WTC11 (cell line): Measurements from ENCODE around the gene SPRED1.

Experiments
- CBFB ChIP-seq: sonication (generic); formaldehyde crosslinking; IDR thresholded peaks from 2 replicates; pipeline ENCODE4 v1.8.1; 2022; ENCODE audit warnings: mild to moderate bottlenecking, low read depth, missing genetic modification reagents
- CTCF ChIP-seq: fragments of 200-600 bp; IDR thresholded peaks from 2 replicates; pipeline ENCODE4 v1.8.0; 2022; ENCODE audit warnings: antibody characterized with exemption
- ERG ChIP-seq: fragments of 250-450 bp; sonication (Bioruptor Pico); IDR thresholded peaks from 2 replicates; pipeline ENCODE4 v1.8.0; 2021; ENCODE audit warnings: mild to moderate bottlenecking
- FOXJ3 ChIP-seq: sonication (generic); formaldehyde crosslinking; IDR thresholded peaks from 2 replicates; pipeline ENCODE4 v1.9.0; 2021; ENCODE audit warnings: missing genetic modification reagents, mild to moderate bottlenecking, borderline replicate concordance
- FOXP1 ChIP-seq: sonication (generic); formaldehyde crosslinking; IDR thresholded peaks from 2 replicates; pipeline ENCODE4 v1.8.0; 2022; ENCODE audit warnings: missing genetic modification reagents, mild to moderate bottlenecking, moderate library complexity, borderline replicate concordance
- NR2C2 ChIP-seq: sonication (generic); formaldehyde crosslinking; IDR thresholded peaks from 2 replicates; pipeline ENCODE4 v1.8.0; 2022; ENCODE audit warnings: mild to moderate bottlenecking, missing genetic modification reagents
- SMAD3 ChIP-seq: sonication (generic); formaldehyde crosslinking; IDR thresholded peaks from 2 replicates; pipeline ENCODE4 v1.8.0; 2022; ENCODE audit warnings: missing genetic modification reagents, mild to moderate bottlenecking, borderline replicate concordance
- SP1 ChIP-seq: sonication (generic); formaldehyde crosslinking; conservative IDR thresholded peaks from 2 replicates; pipeline ENCODE4 v1.8.1; 2022; ENCODE audit warnings: missing genetic modification reagents
- TF ChIP-seq, protein P1 (sequence below): sonication (generic); formaldehyde crosslinking; conservative IDR thresholded peaks from 2 replicates; pipeline ENCODE4 v1.8.1; 2023; ENCODE audit warnings: mild to moderate bottlenecking, low read depth, missing genetic modification reagents, moderate library complexity

GRCh38 chr15:38332711-38333110 is 80.1 kb downstream of the SPRED1 start:
- TF ChIP-seq FOXJ3 (CRISPR knock-in tag) (no peak), NR2C2 (CRISPR knock-in tag) (no peak), FOXP1 (CRISPR knock-in tag) (no peak), CTCF (no peak), CBFB (CRISPR knock-in tag) (no peak), ERG (CRISPR knock-in tag) (no peak), SMAD3 (CRISPR knock-in tag) (no peak), SP1 (CRISPR knock-in tag) (no peak)
- TF ChIP-seq, protein P1, sequence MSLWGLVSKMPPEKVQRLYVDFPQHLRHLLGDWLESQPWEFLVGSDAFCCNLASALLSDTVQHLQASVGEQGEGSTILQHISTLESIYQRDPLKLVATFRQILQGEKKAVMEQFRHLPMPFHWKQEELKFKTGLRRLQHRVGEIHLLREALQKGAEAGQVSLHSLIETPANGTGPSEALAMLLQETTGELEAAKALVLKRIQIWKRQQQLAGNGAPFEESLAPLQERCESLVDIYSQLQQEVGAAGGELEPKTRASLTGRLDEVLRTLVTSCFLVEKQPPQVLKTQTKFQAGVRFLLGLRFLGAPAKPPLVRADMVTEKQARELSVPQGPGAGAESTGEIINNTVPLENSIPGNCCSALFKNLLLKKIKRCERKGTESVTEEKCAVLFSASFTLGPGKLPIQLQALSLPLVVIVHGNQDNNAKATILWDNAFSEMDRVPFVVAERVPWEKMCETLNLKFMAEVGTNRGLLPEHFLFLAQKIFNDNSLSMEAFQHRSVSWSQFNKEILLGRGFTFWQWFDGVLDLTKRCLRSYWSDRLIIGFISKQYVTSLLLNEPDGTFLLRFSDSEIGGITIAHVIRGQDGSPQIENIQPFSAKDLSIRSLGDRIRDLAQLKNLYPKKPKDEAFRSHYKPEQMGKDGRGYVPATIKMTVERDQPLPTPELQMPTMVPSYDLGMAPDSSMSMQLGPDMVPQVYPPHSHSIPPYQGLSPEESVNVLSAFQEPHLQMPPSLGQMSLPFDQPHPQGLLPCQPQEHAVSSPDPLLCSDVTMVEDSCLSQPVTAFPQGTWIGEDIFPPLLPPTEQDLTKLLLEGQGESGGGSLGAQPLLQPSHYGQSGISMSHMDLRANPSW (CRISPR knock-in tag), result no peak
